Heart left ventricle (tissue), 16 donors: ENCODE data around the gene CBY3. TPM values are rescaled to one million over a fixed set of nuclear protein-coding genes. Genes with fewer than 3 reads are reported as not detected.

Experiments
- ATAC-seq, 4 donors: fragments of 200-7000 bp; cut with Tn5 transposase; one replicate each; pipeline ENCODE4 v1.9.1; 2020 to 2022; ENCODE audit warnings: moderate library complexity in 4 of 4, mild to moderate bottlenecking in 3 of 4, moderate number of reproducible peaks in 1 of 4
- DNase-seq, 5 donors: peaks; one replicate each; pipeline ENCODE4 v3.0.0-alpha.2; 2020
- H3K27ac ChIP-seq, 12 donors: fragments of 200-600 bp; sonication (generic) in 4 of 12; one replicate each; pipeline versions ENCODE4 v1.5.0 to v1.8.0; 2016 to 2022; ENCODE audit warnings: mild to moderate bottlenecking in 2 of 12
- H3K27me3 ChIP-seq, 9 donors: fragments of 200-600 bp; sonication (generic) in 2 of 9; one replicate each; pipeline versions ENCODE4 v1.5.1 to v1.8.0; 2016 to 2022; ENCODE audit warnings: mild to moderate bottlenecking in 3 of 9
- H3K36me3 ChIP-seq, 9 donors: fragments of 200-600 bp; sonication (generic) in 2 of 9; one replicate each; pipeline versions ENCODE4 v1.5.0 to v1.8.0; 2018 to 2022; ENCODE audit warnings: mild to moderate bottlenecking in 2 of 9
- H3K4me1 ChIP-seq, 12 donors: fragments of 200-600 bp; sonication (generic) in 4 of 12; one replicate each; pipeline versions ENCODE4 v1.5.0 to v1.8.0; 2016 to 2022; ENCODE audit warnings: mild to moderate bottlenecking in 3 of 12
- H3K4me3 ChIP-seq, 12 donors: fragments of 200-600 bp; sonication (generic) in 4 of 12; one replicate each; pipeline versions ENCODE4 v1.5.0 to v1.8.0; 2017 to 2022; ENCODE audit warnings: mild to moderate bottlenecking in 9 of 12, moderate library complexity in 4 of 12
- H3K9me3 ChIP-seq, 12 donors: fragments of 200-600 bp; sonication (generic) in 4 of 12; one replicate each; pipeline versions ENCODE4 v1.5.0 to v1.8.0; 2016 to 2022; ENCODE audit warnings: mild to moderate bottlenecking in 1 of 12
- CTCF ChIP-seq, 12 donors: fragments of 200-600 bp; sonication (generic) in 4 of 12; IDR thresholded peaks; one replicate each; pipeline versions ENCODE4 v1.5.0 to v1.8.0; 2018 to 2022; ENCODE audit warnings: antibody characterized with exemption in 12 of 12, mild to moderate bottlenecking in 5 of 12
- POLR2A ChIP-seq, 2 donors: fragments of 450-650 bp; IDR thresholded peaks; one replicate each; pipeline ENCODE4 v1.6.1; 2017; ENCODE audit warnings: antibody characterized with exemption in 2 of 2, mild to moderate bottlenecking in 2 of 2, moderate library complexity in 2 of 2
- WGBS, 4 donors: extraction: QIAGEN DNeasy Blood & Tissue Kit in 2 of 4; methylation state at CpG; one replicate each; pipeline versions ENCODE4 v1.1.5 to v1.1.7; 2013 to 2018; 5-methylcytosine and 5-hydroxymethylcytosine counted together
- intact Hi-C, 10 donors: fragments of 100-400 bp; cut with DNase I; formaldehyde crosslinking; loops; one replicate each; pipeline versions ENCODE4 v1.11.1 to v1.14.2; 2022
- polyA plus RNA-seq, 2 donors: library from polyadenylated mRNA; stranded (reverse); fragments of 200-250 nt; gene quantifications; one replicate each; pipeline ENCODE4 v1.2.3, GENCODE V29; 2013
- total RNA-seq, 9 donors: library from RNA; depleted of rRNA in 2 of 9; stranded (reverse); fragments of >200 nt in 2 of 9; fragmentation: NEBNext Ultra II Directional in 3 of 9; extraction: Animal tissue kit (Norgen Biotek cat#: 25700) in 3 of 9; gene quantifications; one replicate each; pipeline versions ENCODE4 v1.1.0 to v1.2.4, GENCODE V29; 2016 to 2023
- donor health status: ischemic (EF 13 %, LVEDD 7.1; RV severe dilation, severe dysfunction).
- donor health status: healthy with polysubstance abuse.
- donor health status: DM: no; HTN: yes; CAD: no.
- donor health status: DM: no; HTN: no; CAD: no.
- donor health status: ischemic (EF 25% LVEDD 6.9; RV normal size, moderate dysfunction).
- donor health status: ischemic (EF 25% LVEDD 5.7; RV mildly dilated, moderate dysfunction).
- donor health status: healthy.
- donor health status: DM: yes; HTN: yes; CAD: no.
- donor health status: ischemic (EF 35%, LVEDD 5.7; RV mildly dilated, moderate dysfunction).
- donor health status: nonischemic (EF 11% LVEDD 7.7; RV severe dilation, severe dysfunction).
- donor health status: DM: yes; HTN: yes; CAD: no.
- donor health status: PGD.
- donor health status: ischemic (EF 29% LVEDD 5.4; RV normal size, mild dysfunction).
- donor health status: nonischemic (EF 23%, LVEDD 6.1; RV moderate dilation, normal function).

CBY3 gene
- total and polyA plus RNA-seq, 11 donors: not detected

DNA sequence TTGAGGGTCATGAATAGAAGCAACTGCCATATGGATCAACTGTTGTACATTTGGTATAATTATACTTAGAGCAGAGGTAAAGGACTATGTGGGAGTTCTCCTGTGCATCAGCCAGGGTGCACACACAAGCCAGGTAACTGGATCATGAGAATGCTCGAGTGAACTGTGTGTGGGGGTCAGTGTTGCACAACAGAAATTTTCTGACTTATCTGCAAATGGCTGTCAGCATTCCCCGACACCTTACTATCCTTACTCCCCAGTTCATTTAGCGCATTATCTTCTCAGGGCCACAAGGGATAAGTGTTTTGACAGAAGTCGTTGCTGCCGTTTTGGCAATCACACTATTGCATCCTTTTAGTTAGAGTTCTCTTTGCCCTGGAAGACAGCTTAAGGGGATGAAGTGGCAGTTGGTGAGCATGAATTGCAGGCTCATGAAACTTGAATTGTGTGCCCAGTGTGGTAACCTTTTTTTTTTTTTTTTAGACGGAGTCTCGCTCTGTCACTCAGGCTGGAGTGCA is 19.6 kb upstream of the CBY3 start:
- no peak for DNase-seq
- H3K36me3 ChIP-seq: peaks cover 0 to 31% (median 14%) of the 10 kb centered on the region in 9 donors
- no peak for ATAC-seq
- intact Hi-C loops: no loop called here
- H3K4me1 ChIP-seq: peaks cover 0 to 56% (median 25%) of the 10 kb centered on the region in 12 donors
- peak overlapping the region in 9 of 12 donors; percentile 89 to 98 (median 97) for H3K27ac ChIP-seq
- TF ChIP-seq POLR2A (IDR thresholded peaks at IDR 0.05) (no peak), CTCF (IDR thresholded peaks at IDR 0.05) (no peak)
- peak overlapping the region in 10 of 12 donors; percentile 78 to 98 (median 90) for H3K4me3 ChIP-seq
- no peaks in the 10 kb centered on the region for H3K9me3 ChIP-seq
- WGBS, 4 donors: 26 to 34% (median 29%) methylated on average over 7 of the region's 7 CpGs
- H3K27me3 ChIP-seq: no peaks in the 10 kb centered on the region

GRCh38 chr5:179699616-179700237 is 18.9 kb upstream of the CBY3 start:
- peak overlapping the region; percentile 82 to 98 (median 97) for H3K27ac ChIP-seq
- peaks cover 0 to 28% (median 6%) of the 10 kb centered on the region in 9 donors for H3K36me3 ChIP-seq
- H3K4me3 ChIP-seq: peak overlapping the region; percentile 61 to 98 (median 90)
- H3K27me3 ChIP-seq: no peaks in the 10 kb centered on the region
- peaks cover 0 to 56% (median 25%) of the 10 kb centered on the region in 12 donors for H3K4me1 ChIP-seq
- H3K9me3 ChIP-seq: no peaks in the 10 kb centered on the region
- intact Hi-C loops: loop anchor here in 4 of 10 donors (2.0 kb wide), 3 partner anchors 21 to 75 kb away; partner anchors contain the start of gene MAML1 (in 2 of the 4)
- WGBS, 4 donors: 1 to 3% (median 2%) methylated on average over 19 of the region's 19 CpGs
- TF ChIP-seq CTCF (IDR thresholded peaks at IDR 0.05) (no peak), POLR2A (IDR thresholded peaks at IDR 0.05) (no peak)
- DNase-seq (no peak), ATAC-seq (no peak)

DNA sequence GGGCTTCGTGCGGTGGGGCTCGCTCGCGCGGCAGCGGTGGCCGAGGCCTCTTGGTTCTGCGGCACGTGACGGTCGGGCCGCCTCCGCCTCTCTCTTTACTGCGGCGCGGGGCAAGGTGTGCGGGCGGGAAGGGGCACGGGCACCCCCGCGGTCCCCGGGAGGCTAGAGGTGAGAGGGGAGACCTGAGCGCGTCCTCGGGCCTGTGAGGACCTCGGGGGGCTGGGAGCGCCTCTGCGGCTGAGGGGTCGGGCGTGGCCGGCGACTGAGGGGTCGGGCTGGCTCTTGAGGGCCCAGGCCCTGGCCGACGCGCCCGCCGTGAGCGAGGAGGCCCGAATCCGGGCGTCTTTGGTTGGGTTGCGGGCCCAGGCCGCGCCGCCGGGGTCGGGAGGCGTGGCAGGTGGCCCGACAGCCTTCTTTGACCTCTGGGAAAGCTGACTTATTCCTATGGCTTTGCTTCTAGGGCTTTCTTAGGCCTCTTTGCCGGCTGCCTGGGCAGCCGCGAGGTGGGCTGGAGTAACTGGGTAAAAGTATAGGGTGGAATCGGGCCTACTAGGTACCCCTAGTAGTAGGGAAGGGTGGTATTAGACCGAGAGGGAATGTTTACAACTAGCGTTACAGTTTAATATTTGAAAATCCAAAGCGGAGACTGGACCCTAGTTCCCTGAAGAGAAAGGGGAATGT is 18.2 kb upstream of the CBY3 start, which contains the start of gene CANX:
Gene CANX, plus strand, starts transcription at position 33 of the 681 bp plus-strand sequence. CDS start 6,715 bp downstream, outside the sequence.
- Histone ChIP-seq H3K27me3 (no peaks in the 10 kb centered on the region), H3K27ac (peak within 1 kb of the TSS; percentile 82 to 98 (median 97)), H3K4me1 (peaks cover 0 to 56% (median 25%) of the 10 kb centered on the region in 12 donors), H3K36me3 (peaks cover 0 to 22% (median 0%) of the 10 kb centered on the region in 9 donors), H3K4me3 (peak within 1 kb of the TSS; percentile 61 to 98 (median 90)), H3K9me3 (no peaks in the 10 kb centered on the region)
- TF ChIP-seq CTCF (IDR thresholded peaks at IDR 0.05) (no peak), POLR2A (IDR thresholded peaks at IDR 0.05) (peak; percentile 63 to 66)
- 0 to 1% (median 1%) methylated on average over 14 to 58 of the region's 58 CpGs for WGBS, 4 donors
- peak in 1 of 4 donors; percentile 29 for ATAC-seq
- intact Hi-C loops: loop anchor here in 4 of 10 donors (1.0 to 2.0 kb wide), 5 partner anchors 20 to 74 kb away; partner anchors contain the start of gene MAML1 (in 3 of the 4)
- DNase-seq: no peak
